Endothelial cell of umbilical vein (primary cell): ENCODE results near the gene H1-8. TPM values are rescaled to one million over a fixed set of nuclear protein-coding genes. Genes with fewer than 3 reads are reported as not detected.

Experiments used
- BruUV-seq: library from RNA; stranded (reverse); fragments of 400-500 nt; replicated peaks from 2 replicates; lab custom pipeline; 2021; lab: Mats Ljungman, UMichigan
- CTCF ChIA-PET: fragments of 300-600, 350-600 bp; sonication (Branson Sonifier 250); formaldehyde crosslinking; loops from one replicate; lab custom pipeline; 2021; ENCODE audit warnings: antibody characterized with exemption, inconsistent platforms; lab: Charles Lee
- POLR2A ChIA-PET: fragments of 300-600, 350-600 bp; sonication (Branson Sonifier 250); formaldehyde crosslinking; loops from one replicate; lab custom pipeline; 2021; ENCODE audit warnings: antibody characterized with exemption, inconsistent platforms; lab: Charles Lee
- DNase-seq: peaks from one replicate; pipeline ENCODE4 v3.0.0-alpha.2; 2011; ENCODE audit warnings: low read depth, low spot score
- FAIRE-seq: peaks from 2 replicates; lab custom pipeline; 2011; peaks lifted over from hg19 to GRCh38; lab: Jason Lieb, UNC
- H2AFZ ChIP-seq: 2 replicates; pipeline ENCODE4 v1.6.0; 2012; ENCODE audit warnings: low read depth, low read length, control low read depth, inconsistent platforms
- H3K27ac ChIP-seq: 2 replicates; pipeline ENCODE4 v1.5.1; 2011; ENCODE audit warnings: low read depth, mild to moderate bottlenecking, control low read depth, low read length, moderate library complexity; ENCODE audit not compliant: insufficient read depth
- H3K27me3 ChIP-seq, 2 experiments: 2 replicates each; pipeline versions ENCODE4 v1.6.0 to v1.6.1; 2011; ENCODE audit warnings: low read length in 2 of 2, mixed read lengths in 1 of 2; ENCODE audit not compliant: control insufficient read depth in 2 of 2, insufficient read depth in 2 of 2
- H3K36me3 ChIP-seq, 2 experiments: 2 replicates in 1 of 2; 3 replicates in 1 of 2; pipeline ENCODE4 v1.5.1; 2011; ENCODE audit warnings: low read length in 2 of 2, mild to moderate bottlenecking in 1 of 2, moderate library complexity in 1 of 2; ENCODE audit not compliant: control insufficient read depth in 2 of 2, insufficient read depth in 2 of 2; ENCODE audit errors: extremely low read depth in 1 of 2
- H3K4me1 ChIP-seq: 3 replicates; pipeline ENCODE4 v1.5.1; 2011; ENCODE audit warnings: mild to moderate bottlenecking, low read length; ENCODE audit not compliant: control insufficient read depth, insufficient read depth; ENCODE audit errors: extremely low read depth
- H3K4me2 ChIP-seq: 2 replicates; pipeline ENCODE4 v1.6.1; 2011; ENCODE audit warnings: low read length, control low read depth, mixed read lengths; ENCODE audit not compliant: insufficient read depth
- H3K4me3 ChIP-seq, 3 experiments: fragments of 200-600 bp in 1 of 3; sonication (generic), shearing (Covaris generic) in 1 of 3; replicated peaks in 1 of 3; 2 replicates each; pipeline ENCODE4 v1.5.1; 2011 to 2016; ENCODE audit warnings: control low read depth in 3 of 3, low read length in 3 of 3, mild to moderate bottlenecking in 2 of 3, inconsistent platforms in 1 of 3, low read depth in 1 of 3, moderate library complexity in 1 of 3; ENCODE audit not compliant: insufficient read depth in 1 of 3
- H3K79me2 ChIP-seq: 2 replicates; pipeline ENCODE4 v1.6.0; 2012; ENCODE audit warnings: low read length, inconsistent platforms; ENCODE audit not compliant: control insufficient read depth, insufficient read depth
- H3K9ac ChIP-seq: replicated peaks from 2 replicates; pipeline ENCODE3; 2011; ENCODE audit warnings: low read length, control low read depth; ENCODE audit not compliant: insufficient read depth; ENCODE audit errors: extremely low read depth
- H3K9me1 ChIP-seq: replicated peaks from 3 replicates; pipeline ENCODE4 v1.6.0; 2011; ENCODE audit warnings: mild to moderate bottlenecking, low read length; ENCODE audit not compliant: control insufficient read depth, insufficient read depth; ENCODE audit errors: extremely low read depth
- H3K9me3 ChIP-seq: replicated peaks from 2 replicates; pipeline ENCODE4 v1.5.1; 2012; ENCODE audit warnings: low read length, inconsistent platforms; ENCODE audit not compliant: control insufficient read depth, insufficient read depth
- H4K20me1 ChIP-seq: replicated peaks from 2 replicates; pipeline ENCODE3; 2011; ENCODE audit warnings: mild to moderate bottlenecking, low read length; ENCODE audit not compliant: control insufficient read depth, insufficient read depth; ENCODE audit errors: extremely low read depth
- CTCF ChIP-seq, 2 donors: IDR thresholded peaks; 1 replicate in 1 of 2; 2 replicates in 1 of 2; pipeline ENCODE4 v1.5.1; 2011; ENCODE audit warnings: low read length in 2 of 2, mild to moderate bottlenecking in 2 of 2, moderate library complexity in 2 of 2, control low read depth in 1 of 2, inconsistent platforms in 1 of 2, low read depth in 1 of 2; ENCODE audit not compliant: insufficient read depth in 1 of 2; ENCODE audit errors: extremely low read depth in 1 of 2
- EZH2 ChIP-seq: IDR thresholded peaks from 2 replicates; pipeline ENCODE4 v1.6.1; 2012; ENCODE audit warnings: borderline replicate concordance, low read depth, mild to moderate bottlenecking, moderate library complexity, low read length, inconsistent platforms; ENCODE audit not compliant: severe bottlenecking
- FOS ChIP-seq: IDR thresholded peaks from 2 replicates; pipeline ENCODE4 v1.6.1; 2011; ENCODE audit warnings: mild to moderate bottlenecking, low read length, moderate library complexity, borderline replicate concordance; ENCODE audit not compliant: insufficient read depth
- GATA2 ChIP-seq: IDR thresholded peaks from 2 replicates; pipeline ENCODE4 v1.7.0; 2011; ENCODE audit warnings: low read depth, mild to moderate bottlenecking, moderate library complexity, mixed read lengths, low read length; ENCODE audit not compliant: insufficient read length, insufficient read depth
- JUN ChIP-seq: IDR thresholded peaks from 2 replicates; pipeline ENCODE4 v1.6.1; 2011; ENCODE audit warnings: borderline replicate concordance, low read depth; ENCODE audit not compliant: insufficient read length, insufficient read depth
- MAX ChIP-seq: IDR thresholded peaks from 2 replicates; pipeline ENCODE4 v1.6.1; 2011; ENCODE audit not compliant: insufficient read depth, insufficient read length
- MYC ChIP-seq: IDR thresholded peaks from one replicate; pipeline ENCODE4 v1.6.1; 2011; ENCODE audit warnings: mild to moderate bottlenecking, low read depth, low read length
- POLR2A ChIP-seq: IDR thresholded peaks from 2 replicates; pipeline ENCODE4 v1.6.1; 2012; ENCODE audit warnings: low read depth, mild to moderate bottlenecking, control low read depth, low read length
- POLR2AphosphoS5 ChIP-seq: IDR thresholded peaks from 2 replicates; pipeline ENCODE4 v1.6.1; 2012; ENCODE audit warnings: low read depth, mild to moderate bottlenecking, control low read depth, low read length, moderate library complexity; ENCODE audit not compliant: insufficient read depth
- dilution Hi-C: fragments of 300-500 bp; cut with MboI; formaldehyde crosslinking; loops from one replicate; pipeline ENCODE4 v1.15.0; 2019; ENCODE audit warnings: low sequenced_read_pairs; ENCODE audit not compliant: extremely low pct_ligation_motif_present
- intact Hi-C: fragments of 100-400 bp; cut with micrococcal nuclease; formaldehyde crosslinking; loops from one replicate; pipeline ENCODE4 v1.10.0; 2022
- polyA plus RNA-seq, 4 experiments: library from polyadenylated mRNA; depleted of rRNA in 3 of 4; stranded (reverse) in 3 of 4; unstranded in 1 of 4; fragments of >200 nt; gene quantifications; 2 replicates each; pipeline versions ENCODE4 v1.2.1 to v1.2.3, GENCODE V29; 2011 to 2012; ENCODE audit warnings: missing spikeins in 1 of 4
- total RNA-seq: library from RNA; stranded (reverse); gene quantifications from 2 replicates; pipeline ENCODE4 v1.2.3, GENCODE V29; 2021

H1-8 gene
- total and polyA plus RNA-seq, 2 donors (not counting 3 experiments of a cell fraction or from before 2014, with no cell fraction given), result not detected

GRCh38 chr3:129507181-129507831, 35.7 kb upstream of the H1-8 start:
- TF ChIP-seq MAX (no peak), JUN (no peak), POLR2AphosphoS5 (no peak), CTCF (IDR thresholded peaks at IDR 0.05; ENCODE audit: extremely low read depth in 1 of 2, insufficient read depth in 1 of 2, low read depth in 1 of 2, low read length in 2 of 2) (no peak), GATA2 (no peak), FOS (no peak), MYC (no peak), EZH2 (no peak), POLR2A (no peak)
- FAIRE-seq (no peak), DNase-seq (peak; percentile 55)
- no peaks in the 10 kb centered on the region for H3K4me1 ChIP-seq
- ChIA-PET POLR2A (no interaction called here), CTCF (no interaction called here)
- no peaks in the 10 kb centered on the region for H4K20me1 ChIP-seq
- no peaks in the 10 kb centered on the region for H3K9me1 ChIP-seq
- no peaks in the 10 kb centered on the region for H3K79me2 ChIP-seq
- no peak overlapping the region for H2AFZ ChIP-seq
- dilution Hi-C loops, result no loop called here
- H3K9me3 ChIP-seq, result no peaks in the 10 kb centered on the region
- H3K27me3 ChIP-seq, result no peaks in the 10 kb centered on the region
- no TSS peak for BruUV-seq
- intact Hi-C loops, result no loop called here
- no peak overlapping the region for H3K27ac ChIP-seq
- no peak overlapping the region for H3K4me3 ChIP-seq
- peaks cover 0 to 13% of the 10 kb centered on the region in 2 experiments for H3K36me3 ChIP-seq
- H3K9ac ChIP-seq, result no peak overlapping the region
- H3K4me2 ChIP-seq, result no peak overlapping the region
